RPMI8226 (cell line): ENCODE data around the gene MX2.

Source experiments
- DNase-seq: peaks from one replicate; pipeline ENCODE4 v3.0.0-alpha.2; 2015

Gene MX2

DNA sequence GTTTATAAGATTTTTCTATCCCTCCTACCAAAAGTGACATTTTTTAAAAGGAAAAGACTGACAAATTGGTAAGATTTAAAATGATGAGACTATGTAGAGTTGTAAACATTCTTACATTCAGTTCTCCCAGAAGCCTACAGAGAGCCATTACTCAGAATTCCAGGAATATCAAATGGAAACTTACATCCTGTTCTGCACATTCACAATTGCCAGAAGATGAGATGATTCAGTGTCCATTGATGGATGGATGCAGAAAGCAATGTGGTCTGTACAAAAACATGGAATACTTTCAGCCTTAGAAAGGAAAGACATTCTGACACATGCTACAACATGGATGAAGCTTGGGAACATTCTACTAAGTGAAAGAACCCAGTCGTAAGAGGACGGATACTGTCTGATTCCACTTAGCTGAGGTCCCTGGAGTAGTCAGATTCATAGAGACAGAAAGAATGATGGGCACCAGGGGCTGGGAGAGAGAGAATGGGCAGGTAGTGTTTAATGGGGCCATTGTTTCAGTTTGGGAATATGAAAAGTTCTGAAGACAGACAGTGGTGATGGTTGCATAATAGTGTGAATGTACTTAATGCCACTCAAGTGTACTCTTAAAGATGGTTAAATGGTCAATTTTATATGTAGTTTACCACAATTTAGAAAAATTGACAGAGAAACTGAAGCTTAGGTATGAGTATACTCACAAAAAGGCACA lies 80.8 kb downstream of the MX2 start:
- DNase-seq = no peak

DNA sequence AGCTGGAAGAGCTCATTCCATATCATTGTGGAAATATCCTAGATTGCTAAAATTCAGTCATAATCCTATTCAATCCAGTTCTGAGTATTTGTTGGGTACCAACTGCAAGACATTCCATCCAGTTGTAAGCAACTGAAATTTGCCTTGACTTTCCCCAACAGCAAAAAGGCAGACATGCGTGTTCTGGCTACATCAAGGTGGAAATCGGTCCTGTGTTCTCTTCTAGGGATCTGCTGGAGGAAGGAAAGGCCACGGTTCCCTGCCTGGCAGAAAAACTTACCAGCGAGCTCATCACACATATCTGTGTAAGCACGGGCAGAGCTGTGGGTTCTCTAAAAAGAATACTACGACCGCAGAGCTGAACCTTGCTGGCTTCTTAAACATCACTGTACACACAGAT lies 81.7 kb downstream of the MX2 start:
- no peak for DNase-seq

DNA sequence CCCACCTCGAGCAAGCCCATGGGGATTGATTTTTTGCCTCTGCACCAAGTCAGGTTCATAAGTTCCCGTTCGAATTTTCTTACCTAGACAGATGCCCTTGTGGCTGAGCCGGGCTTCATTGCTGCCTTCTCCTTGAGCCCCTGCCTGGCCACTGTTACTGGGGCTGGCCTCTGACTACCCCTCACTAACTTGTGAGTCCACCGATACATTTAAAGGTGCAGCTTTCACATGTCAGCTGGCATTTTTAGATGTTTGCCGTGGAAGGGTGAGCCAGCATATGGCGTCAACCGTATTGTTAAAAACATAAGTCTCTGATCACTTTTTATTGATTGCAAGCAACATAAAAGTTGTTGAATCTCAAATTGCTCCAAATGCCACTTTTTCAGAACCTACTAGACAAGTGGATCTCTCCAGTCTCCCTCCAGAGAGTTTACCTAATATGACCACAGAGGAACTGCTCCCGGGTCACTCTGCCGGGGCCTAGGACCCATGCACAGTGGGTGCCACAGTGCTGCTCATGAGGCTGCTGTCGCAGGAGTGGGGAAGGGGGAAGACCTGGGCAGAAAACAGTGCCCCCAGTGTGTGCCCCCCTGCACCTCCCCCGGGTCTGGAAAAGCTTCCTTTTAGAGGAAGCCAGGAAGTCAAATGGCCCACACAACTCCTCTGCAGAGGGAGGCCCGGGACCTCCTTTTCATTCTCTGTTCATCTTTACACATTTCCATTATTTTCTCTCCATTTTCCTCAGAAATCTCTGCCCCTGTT lies 83.1 kb downstream of the MX2 start:
- no peak for DNase-seq

DNA sequence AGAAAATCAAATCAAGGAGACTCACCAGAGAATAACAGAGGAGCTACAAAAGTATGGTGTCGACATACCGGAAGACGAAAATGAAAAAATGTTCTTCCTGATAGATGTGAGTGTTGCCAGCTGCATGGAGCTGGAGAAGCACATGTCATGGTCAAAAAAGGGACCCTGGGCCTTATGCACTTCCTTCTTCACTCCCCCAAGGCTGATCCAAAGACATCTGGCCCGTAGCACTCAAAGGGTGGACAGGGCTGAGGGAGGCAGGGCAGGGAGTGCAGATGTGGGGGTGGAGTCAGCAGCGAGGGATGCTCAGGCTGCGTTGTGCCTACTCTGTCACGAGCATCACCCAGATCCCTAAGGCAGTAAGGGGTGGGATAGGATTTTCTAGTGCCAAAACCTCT lies 83.6 kb downstream of the MX2 start:
- DNase-seq = no peak

DNA sequence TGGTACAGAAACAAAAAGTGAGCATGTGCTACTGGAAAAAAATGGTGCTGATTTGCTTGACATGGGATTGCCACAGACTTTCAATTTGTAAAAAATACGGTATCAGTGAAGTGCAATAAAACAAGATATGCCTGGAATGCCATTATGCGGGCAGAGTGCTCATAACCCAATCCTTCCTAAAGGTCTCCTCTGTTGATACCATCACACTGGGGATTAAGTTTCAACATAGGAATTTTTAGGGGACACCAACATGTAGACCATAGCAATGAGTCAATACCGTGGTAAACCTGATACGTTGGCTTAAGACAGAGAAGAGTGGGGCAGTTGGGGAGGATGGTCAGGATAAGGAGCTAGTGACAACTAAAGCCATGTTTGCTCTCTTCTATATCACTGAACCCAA lies 84.8 kb downstream of the MX2 start:
- DNase-seq = no peak

DNA sequence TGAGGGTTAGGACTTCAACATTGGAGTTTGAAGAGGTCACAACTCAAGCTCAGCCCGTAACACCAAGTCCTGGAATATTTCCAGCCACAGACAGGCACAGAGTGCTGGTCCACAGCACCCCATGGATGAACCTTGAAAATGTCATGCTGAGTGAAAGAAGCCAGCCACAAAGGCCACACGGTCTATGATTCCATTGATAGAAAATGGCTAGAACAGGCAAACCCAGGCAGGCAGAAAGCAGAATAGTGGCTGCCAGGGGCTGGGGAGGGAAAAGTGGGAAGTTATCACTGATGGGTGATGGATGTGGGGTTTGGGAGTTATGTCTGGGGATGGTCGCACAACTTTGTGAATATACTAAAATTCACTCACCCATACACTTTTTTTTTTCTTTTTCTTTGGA lies 85.5 kb downstream of the MX2 start:
- DNase-seq = no peak

DNA sequence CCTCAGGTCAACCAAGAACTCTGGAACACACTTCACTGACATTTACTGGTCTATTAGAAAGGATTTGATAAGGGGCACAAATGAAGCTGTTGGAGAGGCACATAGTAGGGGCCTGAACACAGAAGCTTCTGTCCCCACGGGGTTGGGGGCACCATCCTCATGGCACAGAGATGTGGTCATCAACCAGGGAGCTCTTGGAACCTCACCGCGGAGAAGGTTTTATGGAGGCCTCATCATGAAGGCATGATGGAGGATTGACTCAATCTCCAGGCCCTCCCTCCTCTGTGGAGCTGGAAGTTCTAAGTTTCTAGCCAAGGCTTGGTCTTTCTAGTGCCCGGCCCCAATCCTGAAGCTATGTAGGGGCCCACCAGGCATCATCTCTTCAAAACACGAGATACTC lies 87.8 kb downstream of the MX2 start:
- no peak for DNase-seq

DNA sequence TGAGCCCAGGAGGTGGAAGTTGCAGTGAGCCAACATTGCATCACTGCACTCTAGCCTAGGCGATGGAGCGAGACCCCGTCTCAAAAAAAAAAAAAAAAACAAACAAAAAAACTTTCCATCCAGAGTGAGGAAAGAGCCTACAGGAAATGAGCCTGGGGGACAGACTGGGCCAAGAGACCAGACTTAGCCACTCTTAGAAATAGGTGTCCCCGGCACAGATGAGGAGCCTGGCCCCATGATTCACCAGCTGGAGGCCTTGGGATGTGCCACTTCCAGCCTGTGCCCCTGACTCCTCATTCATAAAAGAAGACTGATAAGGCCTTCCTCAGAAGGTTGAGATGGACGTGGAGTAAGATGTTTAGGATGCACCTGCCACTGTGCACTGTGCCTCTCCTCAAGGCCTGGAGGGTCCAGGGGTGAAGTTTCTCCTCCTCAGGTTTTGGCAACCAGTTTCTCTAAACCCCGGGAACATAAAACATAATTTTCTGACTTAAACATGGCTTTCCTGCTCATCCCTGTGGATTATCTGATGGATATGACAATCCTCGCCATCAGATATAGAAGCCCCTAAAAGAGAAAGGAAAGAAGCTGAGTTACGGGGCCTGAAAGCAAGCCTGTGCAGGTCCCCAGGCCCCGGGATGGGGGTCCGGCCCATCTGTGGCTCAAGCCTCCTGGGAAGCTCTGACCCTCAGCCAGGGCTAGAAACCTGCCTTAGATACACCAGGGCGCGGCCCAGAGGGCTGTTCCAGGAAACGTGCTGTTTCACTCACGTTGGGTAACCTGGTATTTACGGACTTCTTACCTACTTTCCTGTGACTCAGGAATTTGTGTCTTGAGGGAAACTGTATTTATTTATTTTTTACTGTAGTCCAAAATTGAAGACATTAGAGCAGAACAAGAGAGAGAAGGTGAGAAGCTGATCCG lies 90.2 kb downstream of the MX2 start:
- DNase-seq = no peak

DNA sequence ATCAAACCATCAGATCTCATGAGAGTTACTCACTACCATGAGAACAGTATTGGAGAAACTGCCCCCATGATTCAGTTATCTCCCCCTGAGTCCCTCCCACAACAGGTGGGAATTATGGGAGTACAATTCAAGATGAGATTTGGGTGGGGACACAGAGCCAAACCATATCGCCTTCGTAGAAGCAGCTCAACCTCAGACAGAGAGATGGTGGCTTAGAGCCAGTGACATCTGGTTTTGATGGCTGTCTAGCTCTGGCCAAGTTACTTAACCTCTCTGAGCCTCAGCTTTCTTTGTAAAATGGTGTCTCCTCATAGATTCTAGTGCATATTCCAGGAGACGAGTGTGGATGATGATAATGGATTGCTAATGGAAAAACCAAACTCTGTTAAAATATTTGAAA lies 91.4 kb downstream of the MX2 start:
- no peak for DNase-seq

DNA sequence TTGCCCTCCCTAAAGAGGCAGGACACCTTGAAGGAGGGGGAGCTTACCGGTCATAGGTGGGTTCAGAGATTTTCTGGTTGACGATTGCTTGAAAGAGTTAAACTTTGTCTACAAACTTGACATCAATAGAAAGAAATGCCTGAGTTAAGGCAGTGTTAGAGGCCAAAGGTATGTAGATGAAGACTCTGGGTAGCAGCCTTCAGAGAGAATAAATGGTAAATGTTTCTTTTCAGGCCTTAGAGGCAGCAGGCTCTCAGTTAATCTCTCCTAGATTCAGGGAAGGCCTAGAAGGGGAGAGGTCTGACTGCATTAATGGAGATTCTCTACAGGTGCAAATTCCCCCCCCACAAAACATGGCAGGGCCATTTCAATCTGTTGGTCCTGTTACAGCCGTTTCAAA lies 91.9 kb downstream of the MX2 start:
- DNase-seq = no peak

DNA sequence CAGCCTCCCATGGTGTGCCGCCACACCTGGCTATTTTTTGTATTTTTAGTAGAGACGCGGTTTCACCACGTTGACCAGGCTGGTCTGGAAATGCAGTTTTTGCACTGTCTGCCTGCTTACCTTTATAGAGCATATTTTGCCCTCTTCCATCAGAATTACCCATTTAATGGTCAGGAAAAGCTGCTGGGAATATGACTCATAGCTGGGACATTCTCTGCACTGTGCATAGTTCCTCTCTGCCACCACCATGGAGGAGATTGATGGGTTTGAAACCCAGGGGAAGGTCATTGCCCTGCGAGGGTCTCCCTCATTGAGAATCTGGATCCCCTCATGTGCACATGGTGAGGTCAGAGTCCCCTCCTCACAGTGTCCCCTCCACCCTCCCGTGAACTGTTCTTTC lies 96.3 kb downstream of the MX2 start:
- no peak for DNase-seq

DNA sequence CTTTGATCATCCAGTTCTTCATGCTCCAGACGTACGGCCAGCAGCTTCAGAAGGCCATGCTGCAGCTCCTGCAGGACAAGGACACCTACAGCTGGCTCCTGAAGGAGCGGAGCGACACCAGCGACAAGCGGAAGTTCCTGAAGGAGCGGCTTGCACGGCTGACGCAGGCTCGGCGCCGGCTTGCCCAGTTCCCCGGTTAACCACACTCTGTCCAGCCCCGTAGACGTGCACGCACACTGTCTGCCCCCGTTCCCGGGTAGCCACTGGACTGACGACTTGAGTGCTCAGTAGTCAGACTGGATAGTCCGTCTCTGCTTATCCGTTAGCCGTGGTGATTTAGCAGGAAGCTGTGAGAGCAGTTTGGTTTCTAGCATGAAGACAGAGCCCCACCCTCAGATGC lies 96.7 kb downstream of the MX2 start:
- no peak for DNase-seq
